ENCODE data around the gene ZSCAN1. TPM values are rescaled to one million over a fixed set of nuclear protein-coding genes. Genes with fewer than 3 reads are reported as not detected.

The ZSCAN1 gene, protein sequence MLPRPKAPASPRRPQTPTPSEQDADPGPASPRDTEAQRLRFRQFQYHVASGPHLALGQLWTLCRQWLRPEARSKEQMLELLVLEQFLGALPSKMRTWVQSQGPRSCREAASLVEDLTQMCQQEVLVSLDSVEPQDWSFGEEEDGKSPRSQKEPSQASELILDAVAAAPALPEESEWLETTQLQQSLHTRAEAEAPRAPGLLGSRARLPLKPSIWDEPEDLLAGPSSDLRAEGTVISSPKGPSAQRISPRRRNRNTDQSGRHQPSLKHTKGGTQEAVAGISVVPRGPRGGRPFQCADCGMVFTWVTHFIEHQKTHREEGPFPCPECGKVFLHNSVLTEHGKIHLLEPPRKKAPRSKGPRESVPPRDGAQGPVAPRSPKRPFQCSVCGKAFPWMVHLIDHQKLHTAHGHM
- not detected for total RNA-seq

GRCh38 chr19:58033741-58034476, at the start of gene ZSCAN1:
Gene ZSCAN1, plus strand, starts transcription at chr19:58034025. Its CDS starts 3,812 bp downstream, at chr19:58037837.
- Histone ChIP-seq H3K4me1 (peaks cover 0 to 9% of the 10 kb centered on the region in 2 donors), H3K36me3 (no peaks in the 10 kb centered on the region), H3K27ac (no peak within 1 kb of the TSS), H3K9me3 (peaks cover 0 to 2% of the 10 kb centered on the region in 2 donors), H3K4me3 (peak within 1 kb of the TSS; percentile 43 to 55), H3K27me3 (no peaks in the 10 kb centered on the region)
- DNase-seq (ENCODE audit: low spot score), result peak; percentile 75
- TF ChIP-seq, protein P1, sequence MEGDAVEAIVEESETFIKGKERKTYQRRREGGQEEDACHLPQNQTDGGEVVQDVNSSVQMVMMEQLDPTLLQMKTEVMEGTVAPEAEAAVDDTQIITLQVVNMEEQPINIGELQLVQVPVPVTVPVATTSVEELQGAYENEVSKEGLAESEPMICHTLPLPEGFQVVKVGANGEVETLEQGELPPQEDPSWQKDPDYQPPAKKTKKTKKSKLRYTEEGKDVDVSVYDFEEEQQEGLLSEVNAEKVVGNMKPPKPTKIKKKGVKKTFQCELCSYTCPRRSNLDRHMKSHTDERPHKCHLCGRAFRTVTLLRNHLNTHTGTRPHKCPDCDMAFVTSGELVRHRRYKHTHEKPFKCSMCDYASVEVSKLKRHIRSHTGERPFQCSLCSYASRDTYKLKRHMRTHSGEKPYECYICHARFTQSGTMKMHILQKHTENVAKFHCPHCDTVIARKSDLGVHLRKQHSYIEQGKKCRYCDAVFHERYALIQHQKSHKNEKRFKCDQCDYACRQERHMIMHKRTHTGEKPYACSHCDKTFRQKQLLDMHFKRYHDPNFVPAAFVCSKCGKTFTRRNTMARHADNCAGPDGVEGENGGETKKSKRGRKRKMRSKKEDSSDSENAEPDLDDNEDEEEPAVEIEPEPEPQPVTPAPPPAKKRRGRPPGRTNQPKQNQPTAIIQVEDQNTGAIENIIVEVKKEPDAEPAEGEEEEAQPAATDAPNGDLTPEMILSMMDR (IDR thresholded peaks at IDR 0.05), result no peak

DNA sequence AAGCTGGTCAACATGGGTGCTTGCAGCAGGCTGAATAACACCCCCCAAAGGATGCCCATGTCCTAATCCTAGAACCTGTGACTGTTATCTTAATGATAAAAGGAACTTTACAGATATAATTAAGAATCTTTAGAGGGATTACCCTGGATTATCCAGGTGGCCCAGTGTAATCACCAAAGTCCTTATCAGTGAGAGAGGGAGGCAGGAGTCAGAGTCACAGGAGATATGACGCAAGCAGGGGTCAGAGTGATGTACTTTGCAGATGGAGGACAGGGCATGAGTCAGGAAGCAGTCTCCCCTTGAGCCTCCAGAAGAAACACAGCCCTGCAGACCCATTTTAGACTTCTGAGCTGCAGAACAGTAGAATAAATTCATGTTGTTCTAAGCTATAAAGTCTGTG, 41.0 kb upstream of the ZSCAN1 start:
- Histone ChIP-seq H3K4me3 (no peak overlapping the region), H3K27me3 (no peaks in the 10 kb centered on the region), H3K36me3 (peaks cover 54% of the 10 kb centered on the region), H3K27ac (no peak overlapping the region), H3K4me1 (no peaks in the 10 kb centered on the region), H3K9me3 (peaks cover 23 to 77% of the 10 kb centered on the region in 2 donors)
- no peak for DNase-seq (ENCODE audit: low spot score)
- TF ChIP-seq, protein P1 (IDR thresholded peaks at IDR 0.05), result no peak

DNA sequence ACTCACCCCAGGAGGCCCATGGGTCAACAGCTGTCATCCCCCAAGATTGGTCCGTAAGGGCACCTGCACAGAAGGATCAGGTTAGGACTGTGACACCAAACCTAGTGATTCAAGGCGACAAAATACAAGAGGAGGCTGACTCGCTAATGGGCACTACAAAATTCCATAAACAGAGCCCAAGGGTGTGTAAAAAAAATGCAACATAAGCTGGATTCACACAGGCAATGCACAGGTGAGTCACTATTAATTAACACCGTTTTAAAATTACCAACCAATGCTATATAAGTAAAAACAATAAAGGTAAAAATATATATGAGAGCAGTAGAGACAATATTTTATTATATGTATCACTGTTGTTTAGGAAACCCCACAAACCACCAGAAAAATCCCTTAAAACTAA, 33.1 kb upstream of the ZSCAN1 start:
- DNase-seq (ENCODE audit: low spot score), result no peak
- Histone ChIP-seq H3K27me3 (no peaks in the 10 kb centered on the region), H3K27ac (no peak overlapping the region), H3K36me3 (peaks cover 49% of the 10 kb centered on the region), H3K9me3 (peaks cover 0 to 35% of the 10 kb centered on the region in 2 donors), H3K4me1 (peaks cover 0 to 34% of the 10 kb centered on the region in 2 donors), H3K4me3 (no peak overlapping the region)
- TF ChIP-seq, protein P1 (IDR thresholded peaks at IDR 0.05), result no peak

DNA sequence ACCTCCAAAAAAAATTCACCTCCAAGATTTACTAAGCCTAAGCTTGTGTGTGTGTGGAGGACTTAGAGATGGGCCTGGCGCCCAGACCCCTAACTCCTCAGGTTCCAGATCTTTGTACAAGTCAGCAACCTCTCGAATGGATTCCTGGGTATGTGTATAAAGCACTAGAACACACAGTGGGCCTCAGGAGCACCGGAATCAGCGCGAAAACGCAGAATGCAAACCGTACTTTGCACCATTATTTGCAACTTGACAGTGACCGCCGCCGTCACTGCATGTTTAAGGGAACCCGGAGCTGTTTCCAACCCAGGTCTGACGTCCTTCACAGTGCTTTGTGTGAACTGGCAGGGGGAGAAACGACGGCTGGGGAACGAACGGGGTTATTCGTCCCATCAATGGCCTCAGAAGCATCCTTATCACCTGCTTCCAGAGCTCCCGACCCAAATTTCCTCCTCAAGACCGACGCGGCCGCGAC, 31.9 kb upstream of the ZSCAN1 start:
- Histone ChIP-seq H3K4me1 (peaks cover 0 to 34% of the 10 kb centered on the region in 2 donors), H3K27me3 (no peaks in the 10 kb centered on the region), H3K27ac (peak overlapping the region; percentile 91 to 96), H3K9me3 (peaks cover 0 to 42% of the 10 kb centered on the region in 2 donors), H3K4me3 (peak overlapping the region; percentile 86 to 92), H3K36me3 (peaks cover 58% of the 10 kb centered on the region)
- TF ChIP-seq, protein P1 (IDR thresholded peaks at IDR 0.05), result no peak
- DNase-seq (ENCODE audit: low spot score), result no peak

- peak within 1 kb of the TSS; percentile 91 to 96 for H3K27ac ChIP-seq
- peaks cover 0 to 41% of the 10 kb centered on the region in 2 donors for H3K9me3 ChIP-seq
- TF ChIP-seq, protein P1 (IDR thresholded peaks at IDR 0.05), result no peak
- H3K36me3 ChIP-seq, result peaks cover 61% of the 10 kb centered on the region
- peaks cover 0 to 34% of the 10 kb centered on the region in 2 donors for H3K4me1 ChIP-seq
- H3K27me3 ChIP-seq, result no peaks in the 10 kb centered on the region
- peak within 1 kb of the TSS; percentile 86 to 92 for H3K4me3 ChIP-seq
- DNase-seq (ENCODE audit: low spot score), result peak; percentile 81
Observed at GRCh38 chr19:58002384-58003173, 31.2 kb upstream of the ZSCAN1 start, which contains the start of gene ZNF606. Gene ZNF606, minus strand, starts transcription at chr19:58002820. Its CDS starts 1,501 bp downstream, at chr19:58001319.

All from right atrium auricular region (tissue), 2 donors.